SKM-1 (cell line): ENCODE data around the gene PRSS21.

Experiments used
- DNase-seq: peaks from one replicate; lab custom pipeline; 2025; ENCODE audit not compliant: unreplicated experiment; lab: John Stamatoyannopoulos, UW

Gene PRSS21

DNA sequence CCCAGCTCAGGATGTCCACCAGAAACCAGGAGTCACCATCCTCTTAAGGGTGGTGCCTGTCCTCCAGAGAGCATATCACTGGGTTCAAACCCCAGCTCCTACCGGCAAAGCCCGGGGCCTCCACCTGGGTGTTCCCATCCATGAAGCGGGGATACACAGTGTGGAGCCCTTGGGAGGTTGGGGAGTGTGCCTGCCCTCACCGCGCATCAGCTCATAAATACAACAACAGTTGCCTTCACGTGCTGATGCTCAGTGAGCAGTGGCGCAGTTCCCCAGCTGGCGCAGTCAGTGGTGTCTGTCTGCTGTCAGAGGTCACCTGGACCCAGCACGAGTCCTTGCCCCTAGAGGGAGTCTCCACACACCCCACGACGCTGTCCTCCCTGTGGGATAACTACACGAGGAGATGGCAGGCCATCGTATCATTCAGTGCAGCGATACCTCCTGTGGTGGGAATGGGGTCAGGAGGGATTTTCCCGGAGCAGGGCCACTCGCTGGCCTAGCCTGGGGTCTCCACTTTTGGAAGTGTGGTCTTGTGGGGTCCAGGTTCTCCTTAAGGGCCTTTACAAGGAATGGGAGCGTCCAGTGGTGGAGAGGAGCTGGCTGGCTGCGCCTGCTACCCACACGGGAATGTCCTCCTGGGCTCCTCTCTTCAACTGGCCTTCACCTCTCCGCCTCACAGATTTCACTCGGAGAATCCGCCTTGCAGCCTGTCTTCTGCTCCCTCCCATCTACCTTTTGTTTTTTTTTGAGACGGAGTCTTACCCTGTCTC, 37.7 kb upstream of the PRSS21 start:
- no peak for DNase-seq

DNA sequence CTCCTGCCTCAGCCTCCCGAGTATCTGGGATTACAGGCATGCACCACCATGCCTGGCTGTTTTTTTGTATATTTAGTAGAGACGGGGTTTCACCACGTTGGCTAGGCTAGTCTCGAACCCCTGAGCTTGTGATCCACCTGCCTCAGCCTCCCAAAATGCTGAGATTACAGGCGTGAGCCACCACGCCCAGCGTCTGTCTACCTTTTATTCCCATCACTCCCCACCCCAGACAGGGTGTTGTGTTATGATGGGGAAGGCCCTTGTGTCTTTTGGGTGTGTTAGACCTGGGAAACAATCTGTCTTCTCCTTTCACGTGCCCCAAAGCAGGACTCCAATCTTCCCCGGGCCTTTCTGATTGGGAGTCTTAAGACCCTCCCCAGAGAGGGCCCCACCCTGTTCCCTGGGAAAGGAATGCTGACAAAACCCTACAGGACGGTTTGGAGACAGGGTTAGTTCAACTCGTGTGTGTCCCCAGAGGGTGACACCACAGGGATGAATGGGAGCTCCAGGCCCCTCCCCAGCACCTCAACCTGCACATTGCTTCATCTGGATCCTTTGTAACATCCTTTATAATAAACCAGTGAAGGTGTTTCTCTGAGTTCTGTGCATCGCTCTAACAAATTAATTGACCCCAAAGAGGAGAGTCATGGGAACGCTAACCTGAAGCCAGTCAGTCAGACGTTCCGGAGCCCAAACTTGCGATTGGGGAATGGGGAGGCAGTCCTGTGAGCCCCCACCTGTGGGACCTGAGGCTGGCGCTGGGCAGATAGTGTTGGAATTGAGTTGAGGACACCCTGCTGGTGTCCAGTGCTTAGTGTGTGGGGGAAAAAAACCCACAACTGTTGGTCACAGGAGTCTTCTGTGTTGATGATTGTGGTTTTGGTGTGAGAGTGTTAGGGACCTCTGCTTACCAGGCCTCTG, 36.8 kb upstream of the PRSS21 start:
- no peak for DNase-seq

DNA sequence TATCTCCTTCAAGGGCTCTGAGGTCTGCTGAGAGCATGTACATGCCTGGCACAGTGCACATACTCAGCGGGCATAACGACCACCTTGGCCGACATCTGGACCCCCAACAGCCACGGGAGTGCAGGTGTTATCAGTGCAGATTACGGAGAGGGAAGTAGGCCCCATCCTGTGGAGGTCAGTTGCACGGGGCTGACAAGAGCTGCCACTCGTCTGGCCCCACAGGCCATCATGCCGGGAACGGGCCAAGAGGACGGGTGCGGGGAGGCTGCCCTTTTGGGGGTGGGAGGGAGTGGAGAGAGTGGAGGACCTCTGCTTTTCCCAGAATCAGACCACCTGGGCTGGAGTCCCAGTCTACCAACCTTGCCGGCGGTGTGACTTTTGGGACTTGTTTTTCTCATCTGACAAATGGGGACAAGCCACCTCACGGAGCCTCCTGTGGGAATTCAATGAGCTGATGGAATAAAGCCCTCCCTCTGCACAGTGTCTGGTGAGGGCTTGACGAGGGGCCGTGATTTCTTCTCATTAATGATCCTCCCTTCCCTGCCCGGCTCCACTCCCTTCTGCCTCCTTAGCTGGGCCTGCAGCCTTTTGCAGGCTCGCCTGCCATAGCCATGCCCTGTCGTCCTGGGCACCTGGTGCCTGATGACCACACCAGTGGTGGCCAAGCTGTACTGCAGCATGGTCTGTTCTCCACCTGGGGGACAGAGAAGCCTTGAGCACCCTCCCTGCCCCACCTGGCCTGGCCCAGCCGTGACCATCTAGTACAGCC, 34.3 kb upstream of the PRSS21 start:
- no peak for DNase-seq

DNA sequence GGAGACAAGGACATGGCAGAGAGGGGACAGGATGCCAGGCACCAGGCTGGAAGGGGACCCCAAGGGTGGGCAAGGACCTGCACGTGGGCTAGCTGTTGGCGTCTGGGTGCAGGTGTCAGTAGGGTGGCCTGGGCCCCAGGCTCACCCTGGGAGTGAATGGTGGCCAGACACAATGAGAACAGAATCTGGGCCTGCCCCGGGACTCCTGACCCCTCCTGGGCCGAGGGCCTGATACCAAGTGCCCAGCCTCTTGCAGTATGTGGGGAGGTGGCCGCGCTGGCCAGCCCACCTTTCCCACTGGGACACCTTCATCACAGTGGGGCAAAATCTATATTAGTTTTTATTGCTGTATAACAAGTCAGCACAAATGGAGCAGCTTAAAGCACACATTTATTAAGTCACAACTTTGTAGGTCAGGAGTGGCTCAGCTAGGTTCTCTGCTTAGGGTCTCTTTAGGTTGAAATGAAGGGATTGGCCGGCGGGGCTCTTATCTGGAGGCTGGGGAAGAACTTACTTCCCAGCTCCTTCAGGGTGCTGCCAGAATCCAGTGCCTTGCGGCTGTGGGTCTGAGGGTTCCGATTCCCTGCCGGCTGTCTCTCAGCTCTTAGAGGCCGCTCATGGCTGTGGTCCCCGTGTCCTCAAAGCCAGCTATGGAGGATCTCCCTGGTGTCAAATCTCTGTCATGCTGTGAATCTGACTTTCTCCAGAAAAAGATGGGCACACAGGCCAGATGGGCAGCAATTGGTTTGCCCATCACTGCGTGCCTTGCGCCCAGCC, 33.3 kb upstream of the PRSS21 start:
- DNase-seq: no peak

DNA sequence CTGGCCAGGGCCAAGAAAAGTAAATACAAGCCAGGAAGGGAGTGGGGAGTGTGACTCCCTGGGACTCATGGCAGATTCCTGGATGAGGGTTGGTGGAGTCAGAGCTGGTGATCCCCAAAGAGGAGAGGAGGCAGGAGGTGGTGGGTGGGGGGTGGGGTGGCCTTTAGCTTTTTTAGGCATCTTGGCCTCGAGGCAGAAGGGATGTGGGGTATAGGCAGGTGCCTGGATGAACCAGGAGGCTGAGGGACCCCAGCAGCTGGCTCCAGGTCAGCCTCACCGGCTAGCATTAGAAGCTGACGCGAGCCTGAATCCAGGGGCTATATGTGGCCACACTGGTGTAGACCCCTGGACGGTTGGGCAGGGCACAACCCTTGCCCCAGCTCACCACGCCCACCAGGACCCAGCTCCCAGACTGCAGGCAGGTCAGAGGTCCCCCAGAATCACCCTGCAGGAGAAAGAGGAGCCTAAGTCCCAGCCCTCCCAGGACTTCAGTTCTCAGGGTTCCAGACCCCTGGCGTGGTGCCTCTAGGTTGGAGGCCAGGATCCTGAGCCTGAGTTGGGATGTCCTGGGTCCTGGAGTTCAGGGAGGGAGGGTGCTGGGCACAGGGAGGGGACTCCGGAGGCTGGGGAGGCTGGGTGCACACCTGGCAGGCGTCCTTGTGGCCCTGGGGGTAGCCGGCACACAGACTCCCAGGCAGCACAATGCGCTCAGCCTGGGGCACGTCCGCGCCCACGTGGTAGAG, 32.5 kb upstream of the PRSS21 start:
- no peak for DNase-seq

DNA sequence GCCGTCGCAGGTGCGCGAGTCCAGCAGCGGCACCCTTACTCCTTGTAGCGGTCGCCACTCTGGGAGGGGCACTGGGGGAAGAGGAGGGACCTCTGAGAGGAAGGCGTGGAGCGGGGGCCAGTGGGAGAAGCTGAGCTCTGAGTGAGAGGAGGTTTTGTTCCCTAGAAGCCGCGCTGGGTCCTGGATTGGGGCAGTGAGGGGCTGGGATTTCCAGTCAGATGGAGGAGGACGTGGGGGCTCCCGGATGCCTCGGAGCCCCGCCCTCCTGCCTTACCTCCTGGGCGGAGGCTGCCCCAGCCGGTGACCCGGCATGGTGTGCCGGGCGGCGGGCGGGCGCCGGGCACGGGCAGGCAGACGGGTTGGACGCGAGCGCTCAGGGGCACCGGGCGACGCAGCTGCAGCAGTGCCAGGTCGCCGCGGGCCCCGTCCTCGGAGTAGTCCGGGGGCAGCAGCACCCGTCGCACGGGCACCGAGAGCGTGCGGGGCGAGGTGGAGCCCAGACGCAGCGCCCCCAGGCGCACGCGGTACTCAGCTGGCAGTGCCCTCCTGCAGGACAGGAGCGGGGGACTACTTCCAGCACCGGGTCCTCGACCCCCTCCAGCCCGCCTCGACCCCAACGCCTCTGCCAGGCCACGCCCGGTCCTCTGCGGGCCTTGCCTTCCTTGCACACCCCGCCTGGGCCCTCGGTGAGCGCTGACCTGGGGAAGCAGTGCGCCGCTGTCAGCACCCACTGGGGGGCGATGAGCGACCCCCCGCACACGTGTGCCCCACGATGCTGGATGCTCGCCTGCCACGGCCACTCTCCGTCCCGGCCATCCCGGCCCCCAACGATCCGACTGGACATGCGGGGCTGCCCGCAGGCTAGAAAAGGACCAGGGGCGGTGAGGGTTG, 31.7 kb upstream of the PRSS21 start:
- DNase-seq: no peak

DNA sequence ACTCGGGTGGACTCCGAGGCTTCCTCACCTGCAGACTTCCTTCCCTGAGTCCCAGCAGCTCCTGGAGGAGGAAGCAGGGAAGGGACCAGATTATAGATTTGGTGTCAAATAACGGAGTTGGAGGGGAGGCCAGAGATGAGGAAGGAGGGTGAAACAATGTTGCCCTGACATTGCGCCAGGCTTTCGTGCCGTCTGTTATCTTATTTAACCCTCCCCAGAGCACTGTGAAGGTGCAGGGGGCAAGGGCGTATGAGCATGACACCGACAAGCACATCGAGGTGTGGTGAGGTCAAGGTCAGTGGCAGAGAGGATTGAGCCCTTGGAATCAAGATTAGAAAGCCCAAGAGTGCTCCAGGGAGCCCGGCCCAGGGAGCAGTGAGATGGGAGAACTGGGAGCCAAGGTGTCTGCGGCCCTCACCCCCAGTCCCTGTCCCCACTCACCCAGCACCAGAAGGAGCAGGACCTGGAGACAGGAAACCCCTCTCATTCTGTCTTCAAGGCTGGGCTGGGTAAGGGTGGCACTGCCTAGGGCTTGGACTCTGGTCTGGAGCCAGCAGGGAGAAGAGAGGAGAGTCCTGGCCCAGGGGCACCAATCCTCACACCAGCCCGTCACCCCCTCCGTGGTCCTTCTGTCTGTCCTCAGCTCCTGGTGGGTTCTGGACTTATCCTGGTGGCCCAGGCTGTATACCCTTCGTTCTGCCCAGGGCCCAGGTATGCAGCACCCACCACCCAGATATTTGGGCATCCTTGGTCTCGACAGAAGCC, 30.8 kb upstream of the PRSS21 start:
- DNase-seq: no peak

DNA sequence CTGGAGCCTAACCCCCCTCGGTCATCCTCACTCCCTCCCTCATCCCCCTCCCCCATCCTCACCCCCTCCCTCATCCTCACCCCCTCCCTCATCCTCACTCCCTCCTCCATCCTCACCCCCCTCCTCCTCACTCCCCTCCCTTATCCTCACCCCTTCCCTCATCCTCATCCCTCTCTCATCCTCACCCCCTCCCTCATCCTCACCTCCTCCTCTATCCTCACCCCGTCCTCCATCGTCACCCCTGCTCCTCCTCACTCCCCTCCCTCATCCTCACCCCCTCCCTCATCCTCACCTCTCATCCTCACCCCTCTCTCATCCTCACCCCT, 30.2 kb upstream of the PRSS21 start:
- DNase-seq: no peak

DNA sequence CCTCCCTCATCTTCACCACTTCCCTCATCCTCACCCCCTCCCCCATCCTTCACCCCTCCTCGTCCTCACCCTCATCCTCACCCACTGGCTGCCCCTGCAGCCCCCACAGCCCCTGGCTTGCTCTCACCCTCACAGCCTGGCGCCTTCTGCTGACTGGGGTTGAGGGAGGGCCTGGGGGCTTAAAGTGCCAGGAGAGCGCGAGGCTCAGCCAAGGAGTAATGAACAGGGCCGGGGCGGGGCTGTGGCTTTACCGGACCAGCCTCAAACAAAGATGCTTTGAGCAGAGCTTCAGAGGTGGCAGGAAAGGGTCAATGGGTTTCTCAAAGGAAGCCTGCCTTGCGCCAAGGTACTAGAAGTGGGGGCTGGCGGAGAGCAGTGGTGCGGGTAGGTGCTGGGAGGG, 29.6 kb upstream of the PRSS21 start, which contains the start of gene PRSS33:
Gene PRSS33 (minus strand): TSS at position 155 of the 400 bp plus-strand sequence. CDS start 1,013 bp downstream, outside the sequence.
- no peak for DNase-seq

DNA sequence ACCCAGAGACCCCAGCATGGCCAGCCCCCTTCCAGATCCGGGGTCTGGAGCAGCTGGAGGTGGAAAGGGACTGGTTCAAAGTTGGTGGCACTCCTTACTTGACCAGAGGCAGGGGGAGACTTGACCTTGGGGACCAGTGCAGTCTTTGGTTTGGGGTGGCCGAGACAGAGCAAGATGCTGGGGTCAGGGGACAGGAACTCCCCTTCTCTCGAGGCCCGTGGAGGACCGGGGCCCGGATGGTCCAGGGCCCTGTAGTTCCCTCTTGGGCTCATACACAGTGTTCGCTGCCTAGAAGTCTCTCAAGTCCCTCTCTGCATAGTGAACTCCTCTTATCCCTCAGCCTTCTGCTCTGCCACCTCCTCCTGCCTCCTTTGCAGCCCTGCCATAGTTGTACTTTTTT, 29.1 kb upstream of the PRSS21 start:
- no peak for DNase-seq

DNA sequence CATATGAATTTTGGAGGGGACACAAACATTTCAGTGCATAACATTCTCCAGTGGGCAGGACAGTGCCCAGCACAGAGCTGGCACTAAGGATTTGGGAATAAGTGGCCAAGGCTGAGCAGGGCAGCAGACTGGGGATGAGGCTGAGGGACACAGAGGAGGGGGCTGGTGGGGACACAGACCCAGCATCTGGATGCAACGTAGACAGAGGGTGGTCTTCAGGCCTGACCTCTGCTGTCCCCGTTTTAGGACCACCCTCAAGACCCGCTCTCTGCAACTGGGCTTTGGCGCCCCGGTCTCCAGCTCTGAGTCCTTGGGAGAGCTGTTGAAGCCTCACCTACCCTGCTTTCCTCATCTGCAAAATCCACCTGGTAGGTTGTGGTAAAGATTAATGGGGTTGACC, 26.4 kb upstream of the PRSS21 start:
- no peak for DNase-seq

DNA sequence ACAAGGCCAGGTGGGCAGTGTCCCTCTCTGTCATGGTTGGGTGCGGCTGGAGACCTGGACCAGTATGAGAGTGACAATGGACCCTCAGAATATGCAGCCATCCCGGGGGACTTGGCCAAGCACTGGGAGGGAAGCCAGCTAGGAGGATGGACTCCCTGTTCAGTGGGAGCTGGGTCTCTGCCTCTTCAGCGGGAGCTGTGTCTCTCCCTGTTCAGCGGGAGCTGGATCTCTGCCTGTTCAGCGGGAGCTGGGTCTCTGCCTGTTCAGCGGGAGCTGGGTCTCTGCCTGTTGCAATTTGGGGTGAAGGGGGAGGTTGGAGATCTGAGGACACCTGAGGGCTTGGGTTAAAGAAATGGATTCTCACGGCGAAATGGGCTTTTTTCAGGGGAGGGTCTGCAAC, 25.9 kb upstream of the PRSS21 start:
- DNase-seq: no peak

DNA sequence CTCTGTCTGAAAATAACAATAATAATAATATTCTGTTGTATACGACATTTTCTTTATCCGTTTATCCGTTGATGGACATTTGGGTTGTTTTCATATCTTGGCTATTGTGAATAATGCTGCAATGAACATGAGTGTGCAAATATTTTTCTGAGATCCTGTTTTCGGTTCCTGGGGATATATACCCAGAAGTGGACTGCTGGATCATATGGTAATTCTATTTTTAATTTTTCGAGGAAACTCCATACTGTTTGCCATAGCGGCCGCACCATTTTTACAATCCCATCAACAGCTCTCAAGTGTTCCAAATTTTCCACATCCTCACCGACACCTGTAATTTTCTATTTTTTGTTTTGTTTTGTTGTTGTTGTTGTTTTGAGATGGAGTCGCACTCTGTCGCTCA, 24.1 kb upstream of the PRSS21 start:
- no peak for DNase-seq

DNA sequence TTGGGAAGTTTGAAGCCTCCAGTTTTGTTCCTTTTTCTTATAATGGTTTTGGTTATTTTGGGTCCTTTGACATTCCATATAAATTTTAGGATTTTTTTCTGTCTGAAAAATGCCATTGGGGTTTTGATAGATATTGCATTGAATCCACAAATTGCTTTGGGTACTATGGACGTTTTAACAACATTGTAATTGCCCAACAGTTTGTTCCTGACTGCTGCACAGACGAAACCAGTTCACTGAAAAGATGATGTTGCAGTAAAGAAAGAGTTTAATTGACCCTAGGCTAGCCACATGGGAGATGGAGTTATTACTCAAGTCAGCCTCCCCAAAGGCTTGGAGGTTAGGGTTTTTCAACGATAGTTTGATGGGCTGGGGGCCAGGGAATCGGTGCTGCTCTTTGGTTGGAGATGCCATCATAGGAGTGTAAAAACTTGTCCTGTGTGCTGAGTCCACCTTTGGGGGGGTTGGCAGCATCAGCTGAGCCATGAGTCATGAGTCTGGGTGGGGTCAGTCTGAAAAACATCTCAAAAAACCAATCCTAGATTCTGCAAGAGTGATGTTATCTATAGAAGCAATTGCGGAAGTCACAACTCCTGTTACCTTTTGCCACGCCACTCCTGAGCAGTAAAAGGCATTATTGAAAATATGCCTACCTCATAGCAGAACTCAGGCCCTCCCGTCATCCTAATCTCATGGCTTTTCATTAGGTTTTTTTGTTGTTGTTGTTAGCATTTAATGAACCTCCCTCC, 21.5 kb upstream of the PRSS21 start:
- peak; percentile 48 for DNase-seq

DNA sequence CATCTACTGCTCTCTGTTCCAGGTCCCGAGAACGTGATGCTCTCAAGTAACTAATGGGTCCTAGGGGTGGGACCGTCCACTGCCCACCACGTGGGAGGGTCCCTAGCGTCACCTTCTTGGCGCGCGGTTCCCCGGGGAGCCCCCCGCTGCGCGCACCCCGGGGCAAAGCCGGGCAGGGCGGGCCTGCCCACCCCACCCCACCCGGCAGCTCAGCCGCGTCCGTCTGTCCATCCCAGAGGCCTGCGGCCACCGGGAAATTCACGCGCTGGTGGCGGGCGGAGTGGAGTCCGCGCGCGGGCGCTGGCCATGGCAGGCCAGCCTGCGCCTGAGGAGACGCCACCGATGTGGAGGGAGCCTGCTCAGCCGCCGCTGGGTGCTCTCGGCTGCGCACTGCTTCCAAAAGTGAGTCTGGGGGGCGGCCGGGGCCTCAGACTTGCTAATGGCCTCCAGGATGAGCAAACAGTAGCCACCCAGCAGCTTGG, 18.3 kb upstream of the PRSS21 start:
- DNase-seq: no peak

DNA sequence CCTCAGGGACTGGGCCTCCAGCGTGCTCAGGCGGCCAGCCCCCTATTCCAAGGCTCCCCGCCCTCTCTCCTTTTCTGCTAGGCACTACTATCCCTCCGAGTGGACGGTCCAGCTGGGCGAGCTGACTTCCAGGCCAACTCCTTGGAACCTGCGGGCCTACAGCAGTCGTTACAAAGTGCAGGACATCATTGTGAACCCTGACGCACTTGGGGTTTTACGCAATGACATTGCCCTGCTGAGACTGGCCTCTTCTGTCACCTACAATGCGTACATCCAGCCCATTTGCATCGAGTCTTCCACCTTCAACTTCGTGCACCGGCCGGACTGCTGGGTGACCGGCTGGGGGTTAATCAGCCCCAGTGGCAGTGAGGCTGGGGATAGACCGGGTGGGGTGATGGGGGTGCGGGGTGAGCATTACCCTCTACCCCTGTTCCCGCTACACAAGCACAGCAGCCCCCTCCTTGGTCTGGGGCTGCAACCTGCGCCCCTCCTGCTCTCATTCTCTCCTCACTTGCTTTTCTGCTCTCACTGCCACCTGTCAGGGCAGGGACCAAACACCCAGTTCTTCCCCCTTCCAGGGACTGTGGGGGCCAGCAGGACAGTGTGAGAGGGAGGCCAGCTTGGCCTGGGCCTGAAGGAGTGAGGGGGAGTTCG, 17.7 kb upstream of the PRSS21 start:
- DNase-seq: no peak

DNA sequence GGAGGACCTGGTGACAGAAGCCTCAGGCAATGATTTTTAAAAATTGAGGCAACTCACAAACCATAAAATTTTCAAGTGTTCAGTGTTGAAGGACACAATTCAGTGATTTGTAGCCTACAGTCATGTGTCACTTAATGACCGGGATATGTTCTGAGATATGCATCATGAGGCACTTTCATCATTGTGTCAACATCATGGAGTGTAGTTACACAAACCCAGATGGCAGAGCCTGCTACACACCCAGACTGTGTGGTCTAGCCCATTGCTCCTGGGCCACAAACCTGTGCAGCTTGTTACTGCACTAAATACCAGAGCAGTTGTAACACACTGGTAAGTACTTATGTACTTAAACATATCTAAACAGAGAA, 17.2 kb upstream of the PRSS21 start:
- no peak for DNase-seq
